ENCODE data around the gene TBC1D1.

TBC1D1 gene

DNA sequence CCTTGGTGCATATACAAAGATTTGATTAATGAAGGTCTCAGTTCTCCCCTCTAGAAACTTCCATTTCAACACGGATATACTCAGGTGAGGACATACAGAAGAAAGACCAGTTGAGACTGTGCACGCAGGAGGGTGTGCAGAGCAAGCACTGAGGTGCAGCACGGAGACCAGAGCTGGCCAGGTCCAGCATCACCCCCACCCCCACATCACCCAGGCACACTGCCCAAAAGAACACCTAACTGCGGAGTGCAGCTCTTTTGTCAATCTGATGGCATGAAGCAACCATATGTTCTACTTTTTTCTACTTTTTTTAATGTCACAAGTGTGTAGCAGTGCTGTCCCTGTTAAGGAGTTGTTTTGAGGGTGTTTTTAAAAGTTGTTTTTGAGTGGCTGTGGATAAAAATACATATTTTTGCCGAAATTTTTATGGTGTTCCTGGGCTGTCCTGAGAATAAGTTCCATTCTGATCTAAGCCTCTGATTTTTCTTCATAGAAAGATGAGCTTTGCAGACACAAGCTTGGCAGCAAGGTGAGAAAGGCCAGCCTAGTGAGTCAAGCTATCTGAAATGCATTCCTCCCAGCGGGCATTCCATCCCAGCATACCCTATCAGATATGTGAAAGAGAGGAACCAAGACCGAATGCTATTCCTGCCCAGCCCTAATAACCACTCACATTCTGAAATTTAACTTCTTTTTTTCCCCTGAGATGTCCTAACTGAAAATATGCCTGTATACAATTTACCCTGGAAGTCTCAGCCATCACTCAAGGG lies 243.0 kb downstream of the TBC1D1 start:
- no peak for DNase-seq

DNA sequence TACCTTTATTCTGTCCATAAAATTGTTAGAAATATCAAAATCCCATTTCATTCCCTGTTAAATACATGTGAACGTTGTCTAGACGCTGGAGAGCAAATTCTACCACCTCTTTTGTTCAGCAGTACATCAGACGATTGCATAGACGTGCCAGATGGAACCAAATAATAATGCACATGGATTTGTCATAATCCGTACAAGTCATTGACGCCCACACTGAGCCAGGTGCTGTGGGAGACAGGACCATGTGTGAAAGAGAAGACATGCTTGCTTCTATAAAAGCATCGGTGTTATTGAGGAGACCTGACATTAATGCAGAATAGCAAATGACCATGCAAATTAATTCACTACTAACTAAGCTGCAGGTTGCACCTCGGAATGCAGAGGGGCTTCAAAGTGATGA lies 244.3 kb downstream of the TBC1D1 start:
- DNase-seq: no peak

DNA sequence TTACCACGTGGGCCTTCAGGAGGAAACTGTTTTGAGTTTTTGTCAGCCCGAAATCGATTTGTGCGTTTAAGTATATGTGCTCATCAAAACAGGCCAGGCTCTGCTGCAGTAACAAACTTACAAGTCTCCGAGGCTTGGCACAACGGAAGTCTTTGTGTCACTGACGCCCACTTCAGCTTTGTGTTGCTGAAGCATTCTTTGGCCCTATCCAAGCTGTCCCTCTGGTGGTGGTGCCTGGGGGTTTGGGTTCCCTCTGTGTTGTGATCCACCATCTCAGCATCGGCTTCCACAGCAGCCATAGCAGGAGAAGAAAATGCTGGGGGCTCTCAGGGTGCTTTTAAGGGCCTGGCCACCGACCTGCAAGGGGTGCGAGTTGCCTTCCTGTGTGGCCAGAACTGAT lies 245.7 kb downstream of the TBC1D1 start:
- DNase-seq: no peak

DNA sequence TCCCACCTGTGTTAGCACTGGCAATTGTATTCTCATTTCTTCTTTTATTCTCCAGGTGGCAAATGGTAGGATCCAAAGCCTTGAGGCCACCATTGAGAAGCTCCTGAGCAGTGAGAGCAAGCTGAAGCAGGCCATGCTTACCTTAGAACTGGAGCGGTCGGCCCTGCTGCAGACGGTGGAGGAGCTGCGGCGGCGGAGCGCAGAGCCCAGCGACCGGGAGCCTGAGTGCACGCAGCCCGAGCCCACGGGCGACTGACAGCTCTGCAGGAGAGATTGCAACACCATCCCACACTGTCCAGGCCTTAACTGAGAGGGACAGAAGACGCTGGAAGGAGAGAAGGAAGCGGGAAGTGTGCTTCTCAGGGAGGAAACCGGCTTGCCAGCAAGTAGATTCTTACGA lies 246.2 kb downstream of the TBC1D1 start:
- DNase-seq: no peak

DNA sequence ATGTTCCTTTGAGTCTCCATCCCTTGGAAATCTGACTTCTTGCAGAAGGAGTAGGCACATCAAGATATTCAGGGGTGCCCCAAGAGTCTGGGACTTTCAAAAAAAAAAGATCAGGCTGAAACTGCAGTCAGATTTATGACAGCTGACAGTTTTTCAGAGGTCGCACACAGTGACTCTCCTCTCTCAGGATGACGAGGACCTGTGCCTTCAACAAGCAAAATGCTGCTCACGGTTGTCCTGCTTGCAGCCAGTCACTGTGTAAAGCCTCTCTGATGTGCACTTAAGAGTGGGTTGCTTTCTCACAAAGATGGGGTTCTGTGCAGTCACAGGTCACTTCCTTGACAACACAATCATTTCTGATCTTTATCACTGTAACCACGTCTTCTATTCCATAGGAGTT lies 247.5 kb downstream of the TBC1D1 start:
- no peak for DNase-seq

DNA sequence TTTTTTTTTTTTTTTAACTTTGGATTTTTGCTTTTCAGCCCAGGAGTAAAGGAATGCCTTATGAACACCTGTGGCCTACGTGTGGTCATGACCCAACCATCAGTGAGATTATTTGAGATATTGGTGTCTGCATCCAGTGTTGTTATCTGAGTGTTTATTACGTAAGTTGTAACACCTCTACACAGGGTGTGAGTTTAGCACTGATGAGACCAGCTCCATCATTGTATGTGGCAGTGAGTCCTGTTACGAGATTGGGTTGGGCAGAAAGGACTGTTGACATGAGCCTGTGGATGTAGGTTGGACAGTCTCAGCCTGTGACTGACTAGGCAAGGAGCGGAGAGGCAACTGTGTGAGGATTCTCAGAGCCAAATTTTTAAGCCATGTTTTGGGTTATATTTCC lies 248.3 kb downstream of the TBC1D1 start:
- no peak for DNase-seq

DNA sequence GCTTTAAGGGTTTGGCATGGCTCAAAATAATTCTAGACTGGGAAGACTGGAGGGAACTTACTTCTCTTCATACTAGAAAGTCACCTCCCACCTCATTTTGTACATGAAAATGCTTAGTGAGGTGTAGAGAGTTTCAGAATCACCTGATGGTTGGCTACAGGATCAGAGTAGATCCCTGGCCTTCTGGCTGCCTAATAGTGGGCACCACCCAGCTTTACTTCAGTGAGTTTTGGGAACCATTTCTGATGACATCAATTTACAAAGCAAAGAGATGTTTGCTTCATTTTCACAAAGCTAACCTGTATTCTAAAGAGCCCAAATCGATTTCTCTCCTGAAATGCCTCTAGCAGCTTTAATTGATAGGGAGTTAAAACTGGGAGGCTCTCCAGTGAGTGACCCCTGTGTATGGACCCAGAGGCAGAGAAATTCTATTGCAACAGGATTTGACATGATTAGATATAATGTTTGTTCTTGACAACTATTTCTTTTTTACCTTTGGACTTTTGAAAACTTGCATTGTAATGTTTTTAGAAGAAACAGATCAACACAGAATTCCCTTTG lies 249.8 kb downstream of the TBC1D1 start:
- DNase-seq: no peak

DNA sequence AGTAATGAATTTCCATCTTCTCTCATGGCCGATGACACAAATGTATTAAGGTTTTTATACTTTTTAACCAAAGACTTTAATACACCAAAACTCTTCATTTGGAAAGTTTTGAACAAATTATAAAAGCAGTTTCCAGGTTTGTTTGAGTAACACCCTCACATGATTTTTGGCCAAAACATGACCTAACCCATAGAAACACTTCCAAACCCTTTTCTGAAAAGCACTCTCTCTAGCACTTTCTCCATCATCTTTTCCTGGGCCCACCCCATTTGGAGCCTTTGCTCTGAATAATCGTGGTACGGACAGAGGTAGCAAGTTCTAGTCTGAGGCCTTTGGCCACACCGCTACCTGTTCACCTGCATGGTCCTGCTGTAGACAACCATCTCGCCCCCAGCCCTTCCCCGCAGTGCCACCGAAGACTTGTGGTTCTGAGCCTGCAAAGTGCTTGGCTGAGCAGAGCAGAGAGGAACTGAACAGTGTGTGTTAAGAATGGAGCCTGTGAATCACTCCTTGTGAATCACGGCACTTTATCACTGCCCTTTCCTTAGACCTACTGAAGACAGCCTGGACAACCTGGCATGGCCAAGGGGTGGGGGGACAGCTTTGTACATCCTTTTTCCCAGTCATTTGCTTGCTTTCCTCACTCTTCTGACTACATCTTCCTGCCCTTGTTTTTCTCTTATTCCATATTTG lies 251.1 kb downstream of the TBC1D1 start:
- no peak for DNase-seq

DNA sequence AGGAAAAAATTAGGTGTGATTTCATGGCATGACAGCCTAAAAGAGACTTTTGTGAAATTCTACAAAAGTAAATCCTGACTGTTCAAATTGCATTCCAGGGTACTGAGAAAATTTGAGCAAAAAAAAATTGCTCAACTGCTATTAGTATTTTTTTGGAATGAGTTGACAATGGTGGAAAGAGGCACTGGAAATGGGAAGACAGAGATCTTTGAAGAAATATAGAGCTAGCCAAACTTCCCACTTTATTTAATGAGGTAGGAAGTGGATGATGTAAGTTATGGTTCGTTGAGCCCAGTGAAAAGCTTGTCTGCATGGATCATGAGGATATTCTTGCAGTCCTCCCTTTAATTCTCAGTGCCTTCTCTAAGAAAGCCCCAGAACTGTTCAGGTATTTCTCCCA lies 253.1 kb downstream of the TBC1D1 start:
- DNase-seq: no peak

DNA sequence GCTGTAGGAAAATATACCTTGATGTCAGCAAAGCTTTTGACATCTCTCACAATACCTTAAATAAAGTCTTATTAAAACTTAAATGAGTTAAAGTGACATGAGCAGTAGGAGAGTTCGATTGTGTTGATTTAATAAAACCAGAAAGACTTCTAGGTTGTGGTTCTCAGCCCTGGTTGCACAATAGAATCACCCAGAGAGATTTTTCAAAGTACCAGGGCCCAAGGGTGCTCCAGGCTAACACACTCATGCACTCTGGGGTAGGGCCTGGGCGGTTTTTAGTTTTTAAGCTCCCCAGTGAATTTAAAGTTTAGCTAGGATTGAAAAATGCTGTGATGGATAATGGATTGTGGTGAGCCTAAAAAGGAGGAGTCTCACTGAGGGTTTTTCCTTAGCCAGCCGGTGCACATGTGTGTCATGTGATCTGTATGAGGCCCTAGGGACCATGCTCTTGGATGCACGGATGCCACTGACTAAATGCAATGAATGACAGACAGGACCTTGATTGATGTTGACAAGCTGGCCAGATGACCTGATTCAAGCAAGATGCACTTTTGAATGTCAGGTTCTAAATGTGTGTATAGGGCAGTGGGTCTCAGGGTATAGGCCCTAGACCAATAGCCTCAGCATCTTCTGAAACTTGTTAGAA lies 254.3 kb downstream of the TBC1D1 start:
- peak; percentile 13 for DNase-seq

DNA sequence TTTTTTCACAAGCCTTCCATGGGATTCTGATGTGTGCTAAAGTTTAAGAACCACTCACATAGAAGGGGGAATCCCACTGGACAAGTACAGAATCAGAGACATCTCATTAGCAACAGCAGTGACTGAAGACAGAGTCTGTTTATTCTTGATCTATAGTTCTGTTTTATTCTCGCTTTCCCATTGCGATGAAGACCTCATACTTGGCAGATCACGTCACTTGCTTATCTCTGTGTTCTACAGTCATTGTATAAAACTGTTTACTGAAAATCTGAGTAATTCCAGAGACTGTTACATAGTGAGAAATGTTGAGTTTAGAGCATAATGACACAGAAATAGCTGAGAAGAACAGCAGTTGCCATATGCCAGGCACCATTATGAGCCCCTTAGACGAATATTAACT lies 254.9 kb downstream of the TBC1D1 start:
- DNase-seq: no peak

DNA sequence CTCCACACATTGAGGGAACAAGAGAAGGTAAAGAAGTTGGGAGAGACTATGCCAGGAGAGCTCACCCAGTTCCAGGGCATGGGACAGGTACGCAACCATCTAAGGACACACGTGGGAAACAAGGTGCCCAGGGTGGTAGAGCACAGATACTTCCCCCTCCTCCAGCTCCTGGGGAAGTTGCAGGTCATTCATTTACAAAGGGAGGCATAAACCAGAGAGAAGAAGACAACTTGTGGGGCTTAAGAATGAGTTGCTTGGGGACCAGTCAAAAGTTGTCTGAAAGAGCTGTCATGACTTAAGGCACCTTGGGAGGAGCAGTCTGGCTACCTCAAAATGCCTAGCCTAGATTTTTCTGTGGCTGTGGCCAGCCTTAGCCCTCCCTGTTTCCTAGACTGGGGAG lies 255.5 kb downstream of the TBC1D1 start:
- DNase-seq: no peak

DNA sequence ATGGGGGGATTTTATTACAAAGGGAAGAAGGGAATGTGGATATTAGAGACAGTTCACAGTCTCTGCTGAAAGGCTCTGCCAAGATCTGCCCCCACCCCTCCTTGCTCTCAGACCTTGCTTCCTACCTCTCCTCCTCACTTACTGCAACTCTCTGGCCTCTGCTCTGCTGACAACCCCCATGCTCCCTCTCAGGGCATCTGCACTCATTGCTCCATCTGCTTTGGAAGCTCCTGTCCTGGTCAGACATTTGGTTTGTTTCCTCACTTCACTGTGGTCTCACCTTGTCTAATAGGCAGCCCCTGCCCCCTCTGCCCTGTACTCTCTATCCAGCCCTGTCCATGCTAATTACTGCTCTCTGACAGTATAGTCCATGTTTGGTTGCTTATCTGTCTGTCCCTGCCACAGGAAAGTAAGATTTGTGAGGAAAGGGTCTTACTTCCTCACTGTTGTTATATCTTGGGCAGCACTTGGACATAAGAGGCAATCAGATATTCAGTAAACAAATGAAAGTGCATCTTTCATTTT lies 258.6 kb downstream of the TBC1D1 start:
- DNase-seq: no peak

DNA sequence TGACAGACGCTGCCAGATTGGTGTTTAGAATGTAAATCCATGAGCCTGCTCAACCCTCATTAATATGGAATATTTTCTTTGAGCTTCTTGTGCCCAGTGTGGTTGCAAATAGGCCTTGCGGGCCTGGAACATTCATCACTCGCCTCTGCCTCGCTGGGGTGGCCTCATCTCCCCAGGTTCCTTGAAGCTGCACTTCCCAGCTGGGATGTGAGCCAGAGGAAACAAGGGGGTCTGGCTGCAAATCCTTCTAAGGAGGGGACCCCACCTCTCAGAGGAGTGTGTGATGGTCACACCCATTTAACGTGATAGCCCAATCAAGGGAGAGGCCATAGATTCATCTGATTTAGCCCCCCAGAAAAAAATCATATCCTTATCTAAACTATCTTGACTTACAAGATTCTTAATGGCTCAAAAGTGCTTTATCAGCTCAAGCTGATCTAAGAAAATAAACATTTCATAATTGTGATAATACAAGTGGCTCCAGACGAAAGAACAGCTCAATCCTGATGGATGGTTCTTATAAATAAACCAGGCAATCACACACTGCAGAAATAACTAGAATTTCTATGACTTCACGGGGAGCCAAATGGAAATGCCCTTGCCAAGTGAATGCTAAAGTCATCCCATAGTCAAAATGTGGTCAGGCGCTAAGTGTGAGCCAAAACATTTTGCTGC lies 259.2 kb downstream of the TBC1D1 start:
- DNase-seq: no peak

DNA sequence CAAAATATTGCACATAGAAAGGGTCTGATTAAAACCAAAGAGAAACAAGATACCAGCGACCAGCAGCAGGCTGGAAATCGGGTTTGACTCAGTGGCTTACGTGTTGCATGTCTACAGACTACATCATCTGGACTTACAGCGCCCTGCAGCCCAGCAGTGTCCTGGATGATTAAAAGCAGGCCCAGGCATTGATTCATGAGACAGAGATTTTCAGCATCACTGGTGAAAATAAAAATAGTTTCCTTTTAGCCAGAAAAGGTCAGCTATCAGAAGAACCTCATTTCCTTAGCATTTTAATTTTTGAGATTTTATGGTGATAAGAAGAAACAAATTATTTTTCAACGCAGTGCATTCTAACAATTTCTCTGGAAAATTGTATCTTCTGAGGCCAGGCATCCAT lies 259.9 kb downstream of the TBC1D1 start:
- DNase-seq: no peak

DNA sequence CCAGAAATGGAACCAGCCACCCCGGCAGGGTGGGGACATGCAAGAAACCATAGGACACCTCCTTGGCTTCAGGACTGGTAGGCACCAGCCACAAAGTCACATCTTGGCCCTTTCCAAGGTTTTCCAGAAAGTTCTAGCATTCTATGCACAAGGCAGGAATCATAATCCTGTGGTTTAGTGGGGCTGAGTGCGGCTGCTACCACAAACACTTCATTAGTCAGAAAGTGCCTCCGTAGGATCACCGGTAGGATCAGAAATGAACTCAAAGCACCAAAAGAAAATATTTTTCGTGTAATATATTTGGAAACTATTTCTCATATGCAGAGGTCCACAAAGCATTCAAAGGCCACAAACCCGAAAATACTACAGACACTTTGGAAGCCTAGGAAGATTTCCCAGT lies 261.0 kb downstream of the TBC1D1 start:
- no peak for DNase-seq

DNA sequence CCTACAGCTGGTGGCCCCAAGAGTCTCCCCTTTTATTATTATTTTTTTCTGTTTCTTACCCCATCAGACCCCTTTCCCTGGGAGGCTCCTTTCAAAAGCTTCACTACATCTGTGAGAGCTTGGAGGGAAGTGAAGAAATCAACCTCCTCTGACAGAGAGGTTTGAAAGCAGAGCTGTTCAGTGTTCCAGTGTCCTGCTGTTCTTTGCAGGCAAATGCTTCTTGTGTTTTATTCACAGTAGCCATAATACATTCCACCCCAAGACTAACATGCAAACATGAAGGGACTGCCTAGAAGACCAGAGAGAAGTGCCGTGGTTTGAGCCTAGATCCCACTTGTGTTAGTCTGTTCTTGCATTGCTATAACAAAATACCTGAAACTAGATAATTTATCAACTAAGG lies 261.4 kb downstream of the TBC1D1 start:
- DNase-seq: no peak

DNA sequence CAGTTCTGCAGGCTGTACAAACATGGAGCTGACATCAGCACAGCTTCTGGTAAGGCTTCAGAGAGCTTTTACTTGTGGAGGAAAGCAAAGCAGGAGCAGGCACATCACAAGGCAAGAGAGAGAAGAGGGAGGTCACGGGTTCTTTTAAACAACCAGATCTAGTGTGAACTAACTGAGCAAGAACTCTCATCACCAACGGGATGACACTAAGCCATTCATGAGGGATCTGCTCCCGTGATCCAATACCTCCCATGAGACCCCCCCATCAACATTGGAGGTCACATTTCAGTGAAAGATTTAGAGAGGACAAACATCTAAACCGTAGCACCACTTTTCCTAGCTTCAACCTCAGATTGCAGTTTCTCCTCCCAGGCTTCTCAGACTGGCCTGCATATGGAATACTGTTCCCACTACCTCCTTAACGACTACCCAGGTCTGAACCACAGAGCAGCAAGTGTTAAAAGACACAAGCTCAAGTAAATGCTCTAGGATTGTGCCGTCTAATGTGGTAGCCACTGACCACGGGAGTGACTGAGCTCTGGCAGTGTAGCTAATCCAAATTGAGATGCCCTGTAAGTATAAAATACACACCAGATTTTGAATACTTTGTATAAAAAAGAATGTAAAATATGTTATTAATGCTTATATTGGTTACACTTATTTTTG lies 262.0 kb downstream of the TBC1D1 start:
- DNase-seq: no peak

DNA sequence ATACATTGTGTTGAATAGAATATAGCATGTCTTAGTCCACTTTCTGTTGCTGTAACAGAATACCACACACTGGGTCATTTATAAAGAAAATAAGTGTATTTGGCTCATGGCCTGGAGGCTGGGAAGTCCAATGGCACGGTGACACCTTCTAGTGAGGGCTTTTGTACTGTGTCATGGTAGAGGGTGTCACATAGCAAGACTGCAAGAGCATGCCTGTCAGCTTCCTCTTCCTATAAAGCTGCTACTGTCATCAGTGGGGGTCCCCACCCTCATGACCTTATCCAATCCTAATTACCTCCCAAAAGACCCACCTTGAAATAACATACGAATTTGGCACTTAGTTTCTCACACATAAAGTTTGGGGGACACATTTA lies 262.5 kb downstream of the TBC1D1 start:
- no peak for DNase-seq

DNA sequence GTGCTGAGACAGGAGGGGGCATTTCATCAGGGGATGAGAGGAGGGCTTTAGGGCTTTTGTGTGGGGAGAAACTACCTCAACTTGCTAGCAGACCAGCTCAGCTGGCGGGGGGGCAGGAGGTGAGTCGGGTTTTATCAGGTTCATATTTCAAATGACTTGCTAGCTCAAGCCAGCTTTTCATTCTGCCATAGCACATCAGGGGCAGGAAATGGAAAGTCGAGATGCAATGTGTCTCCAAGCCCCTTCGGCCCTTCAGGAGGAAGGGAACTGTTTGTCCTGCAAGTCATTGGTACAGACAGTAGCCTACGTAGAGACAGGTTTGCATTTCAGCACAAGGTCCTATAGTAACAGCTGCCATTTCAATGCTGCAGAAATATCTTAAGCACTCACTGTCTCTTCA lies 263.4 kb downstream of the TBC1D1 start:
- DNase-seq: no peak

DNA sequence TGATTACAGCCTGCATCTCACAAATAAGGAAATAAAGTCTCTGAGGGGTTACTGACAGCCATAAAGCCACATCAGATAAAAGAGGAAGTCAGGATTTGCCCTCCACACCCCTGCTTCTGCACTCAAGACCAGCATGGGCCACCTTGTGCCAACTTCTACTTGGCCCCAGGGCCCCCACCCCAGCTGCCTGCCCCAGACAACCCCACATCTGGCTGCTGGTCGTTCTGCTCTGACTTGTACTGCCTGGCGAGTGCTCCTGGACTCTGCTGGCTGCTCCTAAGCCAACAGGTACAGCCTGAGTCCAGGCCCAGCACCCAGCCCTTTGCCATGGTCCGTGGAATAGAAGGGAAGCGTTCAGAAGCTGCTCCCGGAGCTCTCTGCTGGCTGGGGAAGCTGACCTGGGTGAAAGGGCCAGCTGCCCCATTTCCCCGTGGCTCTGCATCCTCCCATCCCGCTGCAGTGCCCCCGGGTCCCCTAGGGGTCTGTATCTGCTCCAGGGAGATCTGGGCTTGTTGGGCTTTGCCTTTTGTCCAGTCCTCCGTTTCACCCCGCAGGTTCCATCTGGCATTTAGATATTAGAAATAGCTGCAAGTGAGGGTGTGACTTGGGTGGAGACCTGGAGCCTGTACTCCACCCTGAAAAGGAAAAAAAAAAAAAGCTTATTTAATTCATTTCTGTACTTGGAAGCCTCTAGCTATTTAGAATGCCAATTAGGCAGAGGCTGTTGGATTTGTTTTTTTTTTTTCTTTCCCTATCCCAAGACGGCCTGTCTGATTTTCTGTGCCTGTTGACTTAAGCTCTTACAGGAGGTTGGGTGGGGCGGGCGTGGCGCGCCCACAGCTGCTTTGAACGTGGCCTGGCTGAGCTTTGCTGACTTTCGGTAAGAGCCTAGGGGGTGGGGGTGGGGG lies 264.1 kb downstream of the TBC1D1 start:
- DNase-seq: peak; percentile 2

Data from NCI-H2171 (cell line).